GM18868 (cell line): ENCODE data around the gene ERN1.
"Not testable (repeated sequence)": the region's sequence is repeated elsewhere in the genome, so short reads cannot be mapped to it uniquely, and the experiment has no call there.

Experiments
- ATAC-seq: cut with Tn5 transposase; IDR thresholded peaks from one replicate; pipeline ENCODE4 v1.9.1; 2021; ENCODE audit warnings: mild to moderate bottlenecking, moderate library complexity; ENCODE audit not compliant: unreplicated experiment

ERN1 gene

DNA sequence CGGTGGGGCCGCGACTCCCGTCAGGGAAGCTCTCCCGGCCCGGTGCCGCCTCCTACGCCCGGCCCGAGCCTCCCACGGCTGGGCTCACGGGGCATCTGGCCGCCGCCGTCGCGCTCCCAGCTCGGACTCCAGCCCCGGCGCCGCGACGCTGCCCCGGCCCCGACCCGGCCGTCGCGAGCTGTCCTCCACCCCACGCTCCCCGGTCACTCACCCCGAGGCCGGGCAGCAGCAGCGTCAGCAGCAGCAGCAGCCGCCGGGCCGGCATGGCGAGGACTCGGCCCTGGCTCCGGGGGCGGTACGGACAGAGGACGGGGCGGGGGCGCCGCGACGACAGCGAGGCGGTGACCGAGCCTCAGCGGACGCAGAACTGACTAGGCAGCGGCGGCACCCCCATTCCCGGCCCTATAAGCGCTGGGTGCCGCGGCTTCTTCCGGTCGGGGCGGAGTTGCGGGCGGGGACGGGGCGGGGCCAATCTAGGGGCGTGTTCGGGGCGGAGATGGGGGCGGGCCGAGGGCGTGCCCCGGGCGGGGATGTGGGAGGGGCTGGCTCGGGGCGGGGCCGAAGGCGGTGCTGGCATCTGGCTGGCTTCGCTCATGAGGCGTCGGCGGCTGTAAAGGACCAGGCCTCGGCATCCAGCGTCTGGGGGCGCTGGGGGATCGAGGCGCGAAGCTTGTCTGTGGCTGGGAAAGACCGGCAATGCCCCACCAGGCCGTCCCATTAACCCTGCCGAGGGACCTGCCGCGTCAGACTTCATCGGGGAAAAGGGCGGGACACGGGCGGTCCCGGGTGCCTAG is at the start of gene ERN1:
ERN1 (minus strand) TSS at position 380 of the 794 bp plus-strand sequence; CDS start at position 265, 115 bp downstream.
- peak; percentile 68 for ATAC-seq

DNA sequence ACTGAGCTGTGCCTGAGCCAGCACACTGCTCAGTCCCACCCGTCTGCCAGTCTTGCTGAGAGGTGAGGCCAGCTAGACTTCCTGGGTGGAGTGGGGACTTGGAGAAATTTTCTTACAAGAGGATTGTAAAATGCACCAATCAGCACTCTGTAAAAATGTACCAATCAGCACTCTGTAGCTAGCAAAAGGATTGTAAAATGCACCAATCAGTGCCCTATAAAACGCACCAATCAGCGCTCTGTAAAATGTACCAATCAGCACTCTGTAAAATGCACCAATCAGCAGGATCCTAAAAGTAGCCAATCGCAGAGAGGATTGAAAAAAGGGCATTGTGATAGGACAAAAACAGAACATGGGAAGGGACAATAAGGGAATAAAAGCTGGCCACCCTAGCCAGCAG is 49.1 kb upstream of the ERN1 start:
- not testable (repeated sequence) for ATAC-seq

DNA sequence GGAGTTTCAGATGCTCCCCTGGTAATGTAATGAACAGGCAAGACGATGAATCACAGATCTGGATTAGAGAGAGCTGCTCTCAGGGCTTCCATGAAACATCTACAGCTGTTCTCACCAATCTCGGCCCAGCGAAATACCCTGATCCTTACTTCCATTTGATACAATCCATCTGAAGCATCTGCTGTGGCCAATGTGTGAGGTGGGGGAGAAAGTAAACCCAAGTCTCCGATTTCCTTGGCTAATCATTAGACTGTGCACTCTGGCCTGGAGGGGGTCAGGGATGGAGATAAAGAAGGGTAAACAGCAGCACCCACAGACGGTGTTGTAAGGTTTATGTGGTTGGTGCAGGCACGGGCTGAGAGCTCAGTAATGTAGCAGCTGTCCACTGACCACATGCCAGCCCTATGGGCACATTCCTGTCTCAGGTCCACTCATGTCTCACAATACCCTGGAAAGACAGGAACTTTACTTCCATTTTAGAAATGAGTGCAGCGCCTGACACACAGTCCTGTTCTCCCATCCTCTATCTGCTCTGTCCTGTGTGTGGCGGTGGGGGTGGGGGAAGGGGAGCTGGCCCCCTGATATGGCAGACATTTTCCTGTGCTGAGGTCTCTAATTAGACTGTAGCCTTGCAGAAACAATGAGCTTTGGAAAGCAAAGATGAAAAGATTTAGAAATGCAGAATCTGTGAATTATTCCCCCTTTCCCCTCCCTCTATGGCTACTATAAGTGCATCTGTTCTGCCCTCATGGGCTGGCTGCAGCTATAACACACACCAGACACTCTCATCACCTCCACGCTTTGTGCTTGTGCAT is 48.3 kb upstream of the ERN1 start:
- ATAC-seq = no peak

DNA sequence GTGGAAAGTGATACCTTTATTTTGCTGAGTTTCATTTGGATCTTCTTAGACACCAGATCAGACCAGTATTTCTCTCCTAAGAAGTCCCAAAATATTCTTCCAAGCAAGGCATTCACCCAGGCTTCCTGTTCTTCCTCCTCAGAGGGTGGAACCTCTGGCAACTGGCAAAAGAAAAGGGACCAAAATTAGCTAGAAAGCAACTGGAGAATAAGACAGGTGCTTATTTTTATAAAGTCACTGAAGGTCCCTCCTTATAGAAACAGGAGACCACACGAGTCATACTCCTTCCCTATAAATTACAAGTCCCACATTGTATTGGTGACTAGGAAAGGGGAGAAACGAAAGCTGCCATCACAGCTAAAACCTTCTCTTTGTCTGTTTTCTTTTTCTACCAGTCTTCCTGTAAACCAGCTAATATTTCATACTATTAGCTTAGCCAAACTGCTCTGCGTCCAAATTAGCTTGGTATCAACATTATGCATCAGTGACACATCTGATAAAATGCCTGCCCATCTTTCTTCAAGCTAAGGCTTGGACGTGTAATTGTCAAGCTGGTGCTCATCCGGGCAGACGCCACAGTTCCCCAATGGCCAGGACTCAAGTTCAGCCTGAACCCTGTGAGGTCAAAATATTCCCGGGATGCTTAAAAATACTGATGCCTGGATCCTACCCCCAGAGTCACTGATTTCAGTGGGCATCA is 47.5 kb upstream of the ERN1 start:
- no peak for ATAC-seq

DNA sequence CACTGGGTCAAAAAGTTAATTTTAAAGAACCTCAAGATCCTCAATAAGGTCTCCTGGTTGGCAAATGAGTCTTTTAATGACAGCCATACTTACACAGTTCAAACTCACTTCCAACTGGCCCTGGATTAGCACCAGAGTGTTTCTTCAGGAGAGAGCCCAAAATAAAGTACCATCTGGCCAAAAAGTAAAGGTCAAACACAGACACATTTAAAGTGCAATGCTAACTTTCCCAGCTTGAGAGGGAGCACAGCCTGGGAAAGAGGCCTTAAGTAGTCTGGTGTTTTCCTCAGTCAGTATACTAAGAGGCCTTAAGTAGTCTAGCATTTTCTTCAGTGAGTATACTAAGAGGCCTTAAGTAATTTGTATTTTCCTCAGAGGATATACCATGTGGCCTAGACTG is 46.6 kb upstream of the ERN1 start:
- no peak for ATAC-seq

DNA sequence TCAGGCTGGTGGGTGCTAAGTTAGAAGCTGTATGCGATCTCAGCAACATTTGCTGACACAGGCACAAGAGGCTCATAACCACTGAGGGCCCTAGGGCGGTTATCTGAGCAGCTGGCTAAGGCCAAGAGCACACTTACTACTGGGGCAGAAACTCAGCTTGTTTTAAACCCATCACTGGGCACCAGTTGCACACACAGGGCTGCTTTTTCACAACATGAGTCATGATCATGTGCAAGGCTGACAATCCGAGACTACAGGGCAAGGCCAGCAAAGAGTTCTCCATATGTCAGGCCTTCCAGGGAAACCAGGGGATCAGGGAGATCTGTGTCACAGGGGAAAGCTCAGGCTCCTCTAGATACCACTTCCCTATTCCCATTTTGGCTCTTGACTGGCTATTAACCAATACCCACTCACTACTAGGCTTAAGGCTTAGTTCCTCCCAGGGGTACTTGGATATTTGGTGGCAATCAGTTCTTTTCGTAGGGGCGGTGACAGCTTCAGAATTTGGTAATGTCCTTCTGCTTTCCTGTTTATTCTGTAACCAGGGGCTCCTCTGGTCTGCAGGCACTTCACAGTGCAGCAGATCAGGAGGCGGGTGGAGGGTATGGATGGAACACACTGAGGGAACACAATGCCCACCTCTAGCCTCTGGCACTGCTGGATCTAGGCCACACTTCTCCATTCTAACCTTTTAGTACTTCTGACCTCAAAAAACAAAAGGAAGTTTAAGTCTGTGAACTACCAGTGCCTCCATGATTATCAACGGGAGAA is 44.9 kb upstream of the ERN1 start:
- ATAC-seq = no peak

DNA sequence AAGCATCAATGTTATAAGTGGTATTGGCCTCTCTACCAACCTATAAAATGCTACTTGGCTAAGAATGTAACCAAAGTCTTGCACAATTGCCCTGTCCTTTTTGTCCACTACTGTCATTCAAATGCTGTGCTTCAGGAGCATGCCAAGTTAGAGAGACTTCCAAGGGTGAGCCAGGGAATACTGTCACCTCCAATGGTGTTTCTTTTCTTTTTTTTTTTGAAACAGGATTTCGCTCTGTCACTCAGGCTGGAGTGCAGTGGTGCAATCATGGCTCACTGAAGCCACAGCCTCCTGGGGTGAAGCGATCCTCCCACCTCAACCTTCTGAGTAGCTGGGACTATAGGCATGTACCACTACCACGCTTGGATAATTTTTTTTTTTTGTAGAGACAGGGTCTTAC is 43.7 kb upstream of the ERN1 start:
- ATAC-seq = no peak

DNA sequence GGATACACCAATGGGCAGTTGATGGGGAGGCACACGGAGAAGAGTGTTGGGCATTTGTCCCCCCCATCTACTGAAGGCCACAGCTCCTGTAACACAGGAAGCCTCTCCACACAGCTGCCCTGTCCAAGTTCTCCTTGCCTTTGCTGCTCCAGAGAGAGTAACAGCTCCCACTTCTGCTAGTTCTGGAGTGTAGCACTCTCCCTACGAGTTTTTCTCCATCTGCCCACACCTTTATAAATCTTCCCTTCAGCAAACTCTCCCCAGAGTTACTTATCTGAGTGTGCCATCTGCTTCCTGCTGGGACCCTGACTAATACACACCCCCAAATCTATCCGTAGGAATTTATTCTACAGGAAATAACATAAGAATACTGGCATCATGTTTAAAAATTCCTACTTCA is 42.6 kb upstream of the ERN1 start:
- ATAC-seq = no peak

DNA sequence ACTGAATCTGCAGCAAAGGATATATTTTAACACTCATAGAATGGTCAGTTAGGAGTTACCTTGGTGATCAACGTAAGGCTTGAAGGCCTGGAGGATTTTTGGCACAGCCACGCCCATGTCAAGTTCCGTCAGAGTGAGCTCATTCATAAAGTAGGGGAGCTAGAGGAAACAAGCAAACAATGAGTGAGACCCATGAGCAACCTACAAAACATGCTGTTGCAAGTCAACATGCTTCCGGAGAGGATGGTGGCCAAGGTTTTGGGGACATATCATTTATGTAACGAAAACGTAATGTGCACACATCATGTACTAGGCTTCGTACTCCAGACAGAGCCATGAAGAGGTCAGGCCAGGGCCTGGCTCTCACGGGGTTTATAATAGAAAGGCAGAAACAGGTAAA is 41.1 kb upstream of the ERN1 start:
- ATAC-seq = no peak

DNA sequence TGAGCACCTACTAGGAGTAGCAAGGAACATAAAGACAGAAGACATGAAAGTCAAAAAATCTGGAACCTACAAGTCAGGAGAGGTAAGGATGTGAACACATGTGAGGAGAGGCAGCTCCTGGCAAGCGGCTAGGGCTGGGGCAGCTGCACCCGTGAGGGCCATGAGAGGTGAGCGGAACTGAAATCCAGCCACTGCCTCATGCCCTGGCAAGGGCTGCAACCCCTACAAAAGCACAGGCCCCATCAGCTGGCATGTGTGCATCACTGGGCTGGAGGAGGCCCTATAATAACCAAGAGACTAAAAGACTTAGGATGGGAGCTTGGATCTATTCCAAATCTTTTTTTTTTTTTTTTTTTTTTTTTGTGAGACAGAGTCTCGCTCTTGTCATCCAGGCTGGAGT is 40.3 kb upstream of the ERN1 start:
- no peak for ATAC-seq

DNA sequence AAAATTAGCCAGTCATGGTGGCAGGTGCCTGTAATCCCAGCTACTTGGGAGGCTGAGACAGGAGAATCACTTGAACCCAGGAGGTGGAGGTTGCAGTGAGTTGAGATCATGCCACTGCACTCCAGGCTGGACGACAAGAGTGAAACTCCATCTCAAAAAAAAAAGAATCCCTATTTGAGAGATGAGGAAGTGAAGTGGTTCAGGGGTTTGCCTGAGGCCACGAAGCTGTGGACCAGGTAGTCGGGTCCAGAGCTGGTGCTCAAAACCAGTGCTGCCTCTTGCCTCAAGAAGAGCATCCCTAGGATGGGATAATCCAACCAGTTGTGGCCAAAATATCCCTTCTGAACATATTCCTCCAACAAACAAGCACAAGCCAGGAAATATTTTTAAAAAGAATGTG is 37.7 kb upstream of the ERN1 start:
- not testable (repeated sequence) for ATAC-seq

DNA sequence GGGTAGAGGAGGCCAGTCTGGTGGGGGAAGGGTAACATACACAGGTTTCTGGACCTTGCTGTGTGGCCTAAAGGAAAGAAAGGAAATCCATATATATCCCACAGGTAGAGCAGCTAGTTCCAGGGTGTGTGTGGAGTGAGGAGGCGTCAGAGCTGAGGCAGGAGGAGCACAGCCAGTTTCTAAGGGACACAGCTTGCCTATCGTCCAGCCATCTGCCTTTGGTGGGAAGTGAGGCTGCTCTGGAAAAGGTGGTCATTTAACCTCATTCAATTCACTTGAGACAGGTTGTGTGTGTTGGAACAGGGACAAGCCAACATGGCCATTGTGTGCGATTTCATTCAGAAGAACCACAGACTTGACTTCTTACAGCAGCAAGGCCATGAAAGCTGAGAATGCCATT is 36.9 kb upstream of the ERN1 start:
- ATAC-seq = no peak

DNA sequence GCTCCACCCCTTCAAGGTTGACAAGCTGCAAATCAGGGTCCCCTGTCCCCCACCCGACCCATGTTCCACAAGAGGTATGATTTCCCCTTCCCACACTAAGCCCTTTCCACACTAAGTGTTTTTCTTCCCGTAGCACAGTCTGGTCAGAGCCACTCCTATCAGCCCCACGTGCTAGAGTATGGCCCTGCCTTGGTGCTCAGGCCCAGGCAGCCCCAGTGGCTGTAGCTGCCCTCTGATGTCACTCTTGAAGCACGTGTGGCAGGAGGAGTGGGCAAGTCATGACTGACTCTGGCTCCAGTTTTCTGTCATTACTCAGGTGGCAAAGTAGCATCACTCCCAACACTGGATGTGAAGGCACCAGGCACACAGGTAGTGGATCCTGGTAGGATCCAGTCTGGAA is 35.4 kb upstream of the ERN1 start:
- no peak for ATAC-seq

DNA sequence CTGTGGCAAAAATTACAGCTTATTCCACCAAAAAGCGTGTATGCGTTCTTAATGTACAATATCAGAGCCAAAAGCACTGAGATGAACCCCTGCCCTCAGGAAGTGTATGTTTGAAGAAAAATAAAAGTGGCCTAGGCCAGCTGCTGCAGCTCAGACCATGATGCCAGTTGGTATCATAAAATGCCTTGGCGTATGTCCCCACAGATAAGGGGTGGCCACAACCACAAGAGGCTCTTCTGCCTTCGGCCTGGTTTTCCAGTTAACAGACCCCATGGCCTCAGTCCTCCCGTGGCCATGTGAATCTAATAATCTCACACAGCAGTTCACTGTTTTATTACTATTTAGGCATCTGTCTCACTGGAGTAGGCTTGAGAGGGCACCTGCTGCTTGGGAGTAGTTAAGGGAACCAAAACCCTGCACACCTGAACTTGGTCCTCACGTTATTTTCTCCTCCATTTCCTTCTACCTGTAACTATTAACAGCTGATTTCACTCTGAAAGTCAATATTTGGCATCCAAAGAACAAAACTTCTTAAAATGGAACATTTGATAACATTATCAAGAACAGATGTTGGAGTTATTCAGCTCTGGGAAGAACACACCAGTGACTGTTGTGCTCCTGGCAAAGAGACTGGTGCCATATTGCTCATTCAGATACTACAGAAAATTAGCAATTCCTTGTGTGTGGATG is 34.8 kb upstream of the ERN1 start:
- no peak for ATAC-seq

DNA sequence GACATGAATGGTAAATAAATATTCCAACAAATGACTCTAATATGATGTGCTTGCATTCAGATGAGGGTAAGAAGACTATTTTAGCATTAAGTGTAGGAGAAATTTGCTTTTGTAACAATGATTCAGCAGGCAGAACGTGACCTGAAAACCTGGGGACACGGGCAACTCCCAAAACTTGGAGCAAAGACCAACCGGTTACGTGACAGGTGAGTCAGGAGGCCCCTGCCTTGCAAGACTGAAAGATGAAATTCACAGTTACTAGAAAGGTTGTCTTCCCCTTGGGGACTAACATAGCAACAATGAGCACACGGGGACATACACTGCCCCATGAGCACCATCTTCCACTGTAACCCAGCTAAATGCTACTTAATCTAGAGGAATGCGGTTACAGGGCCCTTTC is 33.5 kb upstream of the ERN1 start:
- ATAC-seq = no peak

DNA sequence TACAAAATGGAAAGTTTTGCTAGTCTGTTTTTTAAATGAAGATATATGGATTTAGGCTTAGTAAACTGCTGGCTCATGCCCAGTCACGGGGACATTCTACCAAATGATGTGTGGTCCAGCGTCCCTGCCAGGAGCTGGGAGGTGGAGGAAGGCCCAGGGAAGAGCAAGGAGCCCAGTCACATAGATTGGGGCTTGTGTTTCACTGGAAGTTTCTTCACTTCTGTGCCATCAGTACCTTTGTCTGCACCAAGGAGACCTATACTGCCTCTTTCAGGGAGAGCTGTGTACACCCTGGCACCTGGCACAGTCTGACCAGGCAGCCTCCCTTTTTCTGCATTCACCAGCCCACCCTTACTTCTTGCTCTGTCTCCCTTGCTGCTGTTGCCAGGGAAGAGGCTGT is 32.6 kb upstream of the ERN1 start:
- ATAC-seq = no peak

DNA sequence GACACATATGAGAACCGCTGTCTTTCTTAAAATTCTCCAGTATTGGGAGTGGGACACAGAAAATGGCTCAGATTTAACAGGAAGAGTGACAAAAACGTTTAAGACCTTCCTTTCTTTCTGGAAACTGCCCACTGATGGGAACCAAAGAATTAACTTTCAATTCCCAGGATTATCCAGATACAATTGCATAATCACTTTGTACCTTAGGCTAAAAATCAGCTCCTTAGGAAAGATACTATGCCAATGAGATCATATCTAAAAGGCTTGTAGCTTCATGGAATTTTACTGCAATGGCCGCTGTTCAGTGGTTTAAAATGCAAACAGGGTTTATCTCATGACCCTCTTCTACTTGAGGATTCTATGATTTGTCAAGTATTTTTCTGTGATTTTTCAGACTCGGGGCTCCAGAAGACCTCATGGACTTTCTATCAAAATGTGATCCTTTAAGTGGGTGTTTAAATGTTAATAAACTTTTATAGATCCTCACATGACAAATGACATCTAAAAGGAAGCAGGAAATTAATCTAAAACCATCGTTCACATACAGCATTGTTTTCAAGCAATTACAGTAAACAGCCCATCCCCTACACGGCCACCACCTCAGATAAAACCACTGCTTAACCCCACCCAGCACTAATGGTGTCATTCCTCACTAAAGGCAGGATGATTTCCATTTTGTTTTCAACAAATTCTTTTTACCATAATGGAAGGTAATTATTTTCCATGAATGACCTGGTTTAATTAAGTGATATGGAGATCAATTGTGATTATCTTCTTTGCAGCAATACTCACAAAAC is 31.6 kb upstream of the ERN1 start:
- no peak for ATAC-seq

DNA sequence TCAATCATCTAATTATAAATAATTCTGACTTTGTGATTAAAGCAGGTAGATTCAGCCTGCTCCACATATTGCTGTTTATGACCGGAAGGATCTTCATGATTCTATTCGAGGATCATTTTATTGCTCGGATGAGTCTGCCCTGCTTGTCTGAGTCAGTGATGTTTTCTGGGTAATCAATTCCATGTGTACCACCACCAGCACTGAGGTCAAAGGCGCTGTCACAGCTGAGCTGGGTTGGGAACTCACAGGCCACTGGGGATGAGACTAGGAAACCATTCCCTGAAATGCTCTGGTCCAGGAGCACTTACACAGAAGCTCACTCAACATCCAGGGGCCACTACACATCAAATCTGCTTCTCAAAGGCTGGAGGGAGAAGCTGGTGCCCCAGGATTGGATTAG is 30.4 kb upstream of the ERN1 start:
- ATAC-seq = no peak

DNA sequence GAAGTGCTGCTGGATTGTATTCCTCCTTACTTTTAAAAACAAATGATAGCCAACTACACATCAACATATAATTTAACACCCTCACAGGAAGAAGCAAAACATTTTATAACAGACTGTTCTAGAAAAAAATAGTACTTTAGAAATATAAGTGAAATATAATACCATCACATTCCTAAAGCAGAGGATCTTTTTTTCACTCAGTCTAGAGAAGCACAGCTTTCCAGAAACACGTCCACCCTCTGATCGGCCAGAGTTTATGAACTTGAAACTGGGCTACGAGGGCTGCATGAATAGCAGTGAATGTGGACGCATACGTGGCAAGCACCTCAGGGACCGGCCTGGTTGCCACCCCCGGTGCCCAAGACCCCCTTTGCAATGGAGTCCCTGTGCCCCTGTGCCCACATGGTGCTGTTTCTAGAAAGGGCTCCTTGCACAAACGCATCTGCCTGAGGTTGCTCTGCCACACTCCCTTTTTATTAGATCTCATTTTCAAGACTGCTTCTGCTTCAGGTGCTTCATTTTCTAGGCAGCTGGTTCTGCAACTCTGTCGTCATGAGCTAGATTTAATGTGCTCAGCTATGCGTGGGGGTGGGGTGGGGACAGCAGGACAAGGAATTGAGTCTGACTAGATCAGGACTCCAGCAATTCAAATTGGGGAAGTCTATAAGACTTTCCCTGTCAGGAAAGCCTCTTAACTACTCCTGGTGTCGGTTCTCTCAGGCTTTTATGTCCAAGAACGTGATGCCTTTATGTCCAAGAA is 29.1 kb upstream of the ERN1 start:
- no peak for ATAC-seq
